HEK293 (cell line): ENCODE measurements around the gene EFCAB8.

ENCODE experiments used
- MEIS1 ChIP-seq: sonication (generic); formaldehyde crosslinking; IDR thresholded peaks from 2 replicates; pipeline ENCODE4 v1.8.1; 2022; ENCODE audit warnings: missing genetic modification reagents, mild to moderate bottlenecking, borderline replicate concordance
- ZNF426 ChIP-seq: fragments of 450-650 bp; formaldehyde crosslinking; IDR thresholded peaks from 2 replicates; pipeline ENCODE4 v1.5.1; 2017; ENCODE audit warnings: missing biosample characterization, missing genetic modification characterization, mild to moderate bottlenecking, inconsistent platforms, moderate library complexity

EFCAB8 gene

GRCh38 chr20:33010674-33011449 is 152.1 kb downstream of the EFCAB8 start (continued):
- TF ChIP-seq ZNF426 = no peak
- TF ChIP-seq MEIS1 = no peak
